ENCODE measurements around the gene ROS1. TPM values are rescaled to one million over a fixed set of nuclear protein-coding genes. Genes with fewer than 3 reads are reported as not detected.

Gene ROS1
- total RNA-seq, 1 experiment from 2014 or later, result not detected

GRCh38 chr6:117411474-117411873 lies 14.3 kb downstream of the ROS1 start:
- Histone ChIP-seq H2AK5ac (ENCODE audit: insufficient read length, low read length) (no peak overlapping the region), H2BK20ac (ENCODE audit: low read depth, low read length, poor library complexity, severe bottlenecking) (no peak overlapping the region), H2AFZ (ENCODE audit: low read length) (no peak overlapping the region), H3K4me2 (ENCODE audit: insufficient read depth, insufficient read length, low read length) (no peak overlapping the region), H4K91ac (ENCODE audit: insufficient read length, low read depth, low read length) (no peak overlapping the region), H3K4ac (ENCODE audit: low read depth, low read length) (no peak overlapping the region), H3K79me2 (ENCODE audit: insufficient read depth, low read length) (no peaks in the 10 kb centered on the region), H3K27me3 (ENCODE audit: insufficient read depth, low read length) (no peaks in the 10 kb centered on the region), H3K56ac (ENCODE audit: insufficient read length, low read depth, low read length) (no peak overlapping the region), H3K23me2 (ENCODE audit: insufficient read length, low read depth, low read length, poor library complexity, severe bottlenecking) (no peaks in the 10 kb centered on the region), H3T11ph (ENCODE audit: low read length) (no peak overlapping the region), H3K23ac (ENCODE audit: insufficient read length, low read depth, low read length) (no peak overlapping the region), H2BK15ac (ENCODE audit: low read depth, low read length) (no peak overlapping the region), H2BK120ac (ENCODE audit: low read depth, low read length, poor library complexity, severe bottlenecking) (no peak overlapping the region), H4K20me1 (ENCODE audit: control insufficient read depth, insufficient read depth, insufficient read length) (no peaks in the 10 kb centered on the region), H3K14ac (ENCODE audit: insufficient read depth, low read length) (no peak overlapping the region), H3K18ac (ENCODE audit: insufficient read length, low read depth, low read length) (no peak overlapping the region), H3K4me1 (ENCODE audit: insufficient read depth, low read length) (no peaks in the 10 kb centered on the region; the same call in 1 of the 2 replicates), H2BK5ac (ENCODE audit: insufficient read length, low read length) (no peak overlapping the region), H3K9ac (ENCODE audit: extremely low read depth, insufficient read length, low read length) (no peak overlapping the region), H3K27ac (ENCODE audit: insufficient read length, low read depth, low read length) (no peak overlapping the region), H3K9me3 (ENCODE audit: control insufficient read depth, low read depth, low read length) (no peaks in the 10 kb centered on the region), H4K5ac (ENCODE audit: insufficient read length, low read depth, low read length) (no peak overlapping the region), H4K8ac (replicated peaks; ENCODE audit: insufficient read length, low read depth, low read length) (no peak overlapping the region), H2BK12ac (ENCODE audit: insufficient read length, low read depth, low read length) (no peak overlapping the region), H3K79me1 (ENCODE audit: insufficient read depth, low read depth, low read length, poor library complexity, severe bottlenecking) (no peaks in the 10 kb centered on the region)
- Mint-ChIP-seq H3K36me3 (ENCODE audit: insufficient read depth in 1 of 3, low read depth in 3 of 3) (no peaks in the 10 kb centered on the region), H3K9me3 (no peaks in the 10 kb centered on the region), H3K27me3 (ENCODE audit: low read depth) (no peaks in the 10 kb centered on the region), H3K4me3 (no peak overlapping the region), H3K4me1 (peaks cover 17% of the 10 kb centered on the region in 2 experiments), H3K27ac (no peak overlapping the region)
- DNase-seq, result no peak
- no CpG with 5 or more reads among the region's 3 CpGs for WGBS (ENCODE audit: extremely low coverage, insufficient read length, low lambda C conversion rate)
- no peak for TF ChIP-seq CTCF (conservative IDR thresholded peaks at IDR 0.05)
